Uterus (tissue), 2 donors: Measurements from ENCODE around the gene CACNA1A.

ENCODE experiments used
- CTCF ChIP-seq, 4 experiments: fragments of 200-600 bp in 2 of 4; fragments of 450-650 bp in 2 of 4; sonication (generic) in 2 of 4; IDR thresholded peaks; one replicate each; pipeline ENCODE4 v1.5.1; 2016 to 2019; ENCODE audit warnings: antibody characterized with exemption in 4 of 4, mild to moderate bottlenecking in 2 of 4, moderate library complexity in 1 of 4
- POLR2A ChIP-seq, 2 donors: fragments of 450-650 bp; IDR thresholded peaks; one replicate each; pipeline ENCODE4 v1.6.1; 2016; ENCODE audit warnings: antibody characterized with exemption in 2 of 2, mild to moderate bottlenecking in 1 of 2, moderate library complexity in 1 of 2

- TF ChIP-seq POLR2A (IDR thresholded peaks at IDR 0.05) (no peak), CTCF (IDR thresholded peaks at IDR 0.05) (no peak)
These were observed 298.2 kb downstream of the CACNA1A start for GRCh38 chr19:13207846-13208671.
